ENCODE data around the gene SPON1.
"Not testable (repeated sequence)": the region's sequence is repeated elsewhere in the genome, so short reads cannot be mapped to it uniquely, and the experiment has no call there.

SPON1 gene

DNA sequence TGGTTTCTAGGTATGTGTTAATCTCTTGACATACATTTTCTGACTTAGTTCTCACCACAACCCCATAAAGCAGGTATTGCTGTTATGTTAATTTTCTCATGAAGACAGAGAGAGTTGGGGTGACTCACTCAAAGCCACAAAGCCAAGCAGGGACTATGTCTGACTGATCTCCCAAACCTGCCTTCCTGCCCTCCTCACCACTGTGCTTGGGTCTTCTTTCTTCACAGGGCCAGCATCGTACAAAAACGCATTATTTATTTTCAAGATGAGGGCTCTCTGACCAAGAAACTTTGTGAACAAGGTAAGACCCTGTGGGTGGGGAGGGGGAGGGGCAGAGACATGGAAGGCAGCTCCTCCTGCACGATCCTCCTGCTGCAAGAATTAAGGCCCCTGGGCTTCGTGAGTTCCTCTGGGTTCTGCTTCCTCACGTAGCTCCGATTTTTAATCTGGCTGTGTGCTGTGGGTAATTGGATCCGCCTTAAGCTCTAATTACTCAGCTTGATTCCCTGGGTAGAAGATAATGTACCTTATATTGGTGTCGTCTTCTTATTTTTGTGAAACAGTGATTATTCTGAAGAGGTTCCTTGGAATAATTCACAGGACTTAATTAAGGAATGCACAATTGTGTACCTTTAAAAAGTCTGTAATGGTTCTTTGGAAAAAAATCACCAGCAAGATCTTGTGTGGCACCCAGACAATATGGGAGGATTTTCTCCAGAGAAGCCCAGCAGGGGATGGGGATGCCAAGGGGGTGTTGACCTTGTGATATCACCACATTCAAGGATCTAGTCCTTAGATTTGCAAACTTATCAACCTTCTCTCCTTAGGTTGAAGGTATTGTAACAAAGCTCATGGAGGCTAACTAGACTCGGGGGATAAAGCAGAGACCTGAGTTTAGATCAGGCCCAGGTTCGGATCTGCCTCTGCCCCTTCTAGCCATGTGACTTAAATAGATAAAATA is 112.9 kb downstream of the SPON1 start:
- H3K4me3 ChIP-seq (replicated peaks; ENCODE audit: low read depth, low read length): no peak overlapping the region
- DNase-seq (ENCODE audit: low read depth): no peak
- TF ChIP-seq, protein P1, sequence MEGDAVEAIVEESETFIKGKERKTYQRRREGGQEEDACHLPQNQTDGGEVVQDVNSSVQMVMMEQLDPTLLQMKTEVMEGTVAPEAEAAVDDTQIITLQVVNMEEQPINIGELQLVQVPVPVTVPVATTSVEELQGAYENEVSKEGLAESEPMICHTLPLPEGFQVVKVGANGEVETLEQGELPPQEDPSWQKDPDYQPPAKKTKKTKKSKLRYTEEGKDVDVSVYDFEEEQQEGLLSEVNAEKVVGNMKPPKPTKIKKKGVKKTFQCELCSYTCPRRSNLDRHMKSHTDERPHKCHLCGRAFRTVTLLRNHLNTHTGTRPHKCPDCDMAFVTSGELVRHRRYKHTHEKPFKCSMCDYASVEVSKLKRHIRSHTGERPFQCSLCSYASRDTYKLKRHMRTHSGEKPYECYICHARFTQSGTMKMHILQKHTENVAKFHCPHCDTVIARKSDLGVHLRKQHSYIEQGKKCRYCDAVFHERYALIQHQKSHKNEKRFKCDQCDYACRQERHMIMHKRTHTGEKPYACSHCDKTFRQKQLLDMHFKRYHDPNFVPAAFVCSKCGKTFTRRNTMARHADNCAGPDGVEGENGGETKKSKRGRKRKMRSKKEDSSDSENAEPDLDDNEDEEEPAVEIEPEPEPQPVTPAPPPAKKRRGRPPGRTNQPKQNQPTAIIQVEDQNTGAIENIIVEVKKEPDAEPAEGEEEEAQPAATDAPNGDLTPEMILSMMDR (IDR thresholded peaks at IDR 0.05; ENCODE audit: low read length, missing control alignments): no peak

DNA sequence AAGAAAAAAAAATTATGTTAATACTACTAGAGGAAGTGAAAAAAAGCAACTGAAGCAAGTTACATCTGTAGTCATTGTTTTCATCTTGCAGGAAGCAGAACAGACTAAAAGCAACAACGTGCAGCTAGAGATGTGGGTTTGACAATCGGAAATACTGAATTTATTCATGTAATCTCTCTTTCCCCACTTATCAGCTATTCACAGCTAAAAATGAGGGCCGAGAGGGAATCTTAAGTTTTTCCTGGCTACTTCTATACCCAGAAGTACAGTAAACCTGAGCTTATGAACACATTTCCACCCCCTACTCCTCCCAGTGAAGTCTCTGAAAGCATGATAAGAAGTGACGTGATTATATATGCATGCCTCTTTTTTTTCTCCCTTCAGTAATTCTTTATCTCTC is 116.5 kb downstream of the SPON1 start:
- TF ChIP-seq, protein P1 (IDR thresholded peaks at IDR 0.05; ENCODE audit: low read length, missing control alignments): no peak
- no peak for DNase-seq (ENCODE audit: low read depth)
- H3K4me3 ChIP-seq (replicated peaks; ENCODE audit: low read depth, low read length): no peak overlapping the region

DNA sequence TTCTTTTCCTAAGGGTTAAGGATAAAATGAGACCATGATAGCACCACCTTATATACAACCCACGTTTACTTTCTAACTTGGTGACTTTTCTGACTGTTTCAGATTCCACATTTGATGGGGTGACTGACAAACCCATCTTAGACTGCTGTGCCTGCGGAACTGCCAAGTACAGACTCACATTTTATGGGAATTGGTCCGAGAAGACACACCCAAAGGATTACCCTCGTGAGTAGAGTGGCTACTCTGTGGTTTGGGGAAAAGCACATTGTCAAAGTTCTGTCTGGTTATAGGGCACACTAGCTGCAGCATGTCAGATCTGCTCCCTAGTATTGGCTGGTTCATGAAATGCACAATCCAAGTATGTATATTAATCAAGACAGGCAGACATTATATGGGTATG is 117.3 kb downstream of the SPON1 start:
- TF ChIP-seq, protein P1 (IDR thresholded peaks at IDR 0.05; ENCODE audit: low read length, missing control alignments): no peak
- DNase-seq (ENCODE audit: low read depth): no peak

DNA sequence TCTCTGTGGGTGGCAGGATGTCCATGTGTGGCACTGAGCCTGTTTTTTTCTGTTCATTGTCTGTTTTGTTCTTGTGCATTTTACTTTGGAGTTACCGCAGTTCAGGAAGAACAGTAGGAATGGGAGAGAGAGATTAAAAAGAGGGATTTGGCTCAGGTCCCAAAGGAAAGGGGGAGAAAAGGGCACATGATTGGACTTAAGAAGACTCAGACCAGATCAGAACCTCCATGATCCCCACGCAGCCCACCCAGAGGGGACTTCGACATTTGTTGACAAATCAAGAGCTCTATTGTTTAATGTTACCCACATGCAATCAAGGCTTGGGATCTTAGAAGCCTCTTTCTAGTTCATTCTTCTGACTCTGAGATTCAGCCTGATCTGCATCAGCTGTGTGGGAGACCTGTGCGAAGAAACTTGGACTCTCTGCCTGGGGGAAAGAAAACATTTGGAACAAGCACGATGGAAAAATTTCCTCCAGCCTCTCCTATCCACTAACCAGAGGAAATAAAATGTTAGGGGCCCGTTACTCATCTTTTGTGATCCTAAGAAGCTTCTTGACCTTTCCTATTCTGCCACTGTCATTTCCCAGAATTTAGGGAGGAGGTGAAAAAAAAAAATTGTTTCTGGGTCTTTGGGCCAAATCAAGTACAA is 119.2 kb downstream of the SPON1 start:
- DNase-seq (ENCODE audit: low read depth): no peak
- no peak overlapping the region for H3K4me3 ChIP-seq (replicated peaks; ENCODE audit: low read depth, low read length)
- TF ChIP-seq, protein P1 (IDR thresholded peaks at IDR 0.05; ENCODE audit: low read length, missing control alignments): no peak

More for the DNA sequence above, 117.3 kb downstream of the SPON1 start:
- H3K4me3 ChIP-seq (replicated peaks; ENCODE audit: low read depth, low read length): no peak overlapping the region

DNA sequence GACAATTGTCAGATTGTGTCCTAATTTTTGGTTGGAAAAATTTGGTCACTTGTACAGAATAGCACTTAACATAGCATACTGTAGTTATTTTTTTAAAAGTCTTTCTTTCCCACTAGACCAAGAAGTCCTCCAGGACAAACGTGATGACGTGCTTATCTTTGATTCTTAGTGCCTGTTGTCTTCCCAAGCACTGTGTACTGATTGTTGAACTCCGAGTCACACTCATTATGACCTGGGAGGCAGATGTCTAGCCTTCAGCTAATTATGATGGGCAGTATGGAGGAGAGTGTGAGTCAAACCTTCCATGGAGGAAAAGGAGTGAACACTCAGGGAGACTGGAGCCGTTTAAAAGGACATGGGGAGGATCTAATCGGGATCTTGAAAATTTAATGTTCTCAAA is 119.8 kb downstream of the SPON1 start:
- TF ChIP-seq, protein P1 (IDR thresholded peaks at IDR 0.05; ENCODE audit: low read length, missing control alignments): no peak
- H3K4me3 ChIP-seq (replicated peaks; ENCODE audit: low read depth, low read length): no peak overlapping the region
- no peak for DNase-seq (ENCODE audit: low read depth)

DNA sequence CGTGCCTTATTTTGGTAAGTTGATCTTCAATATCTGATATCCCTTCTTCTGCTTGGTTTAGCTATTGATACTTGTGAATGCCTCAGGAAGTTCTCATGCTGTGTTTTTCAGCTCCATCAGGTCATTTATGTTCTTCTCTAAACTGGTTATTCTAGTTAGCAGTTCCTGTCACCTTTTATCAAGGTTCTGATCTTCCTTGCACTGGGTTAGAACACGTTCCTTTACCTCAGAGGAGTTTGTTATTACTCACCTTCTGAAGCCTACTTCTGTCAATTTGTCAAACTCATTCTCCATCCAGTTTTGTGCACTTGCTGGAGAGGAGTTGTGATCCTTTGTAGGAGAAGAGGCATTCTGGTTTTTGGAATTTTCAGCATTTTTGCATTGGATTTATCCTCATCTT is 126.3 kb downstream of the SPON1 start:
- not testable (repeated sequence) for H3K4me3 ChIP-seq (replicated peaks; ENCODE audit: low read depth, low read length); DNase-seq (ENCODE audit: low read depth)

DNA sequence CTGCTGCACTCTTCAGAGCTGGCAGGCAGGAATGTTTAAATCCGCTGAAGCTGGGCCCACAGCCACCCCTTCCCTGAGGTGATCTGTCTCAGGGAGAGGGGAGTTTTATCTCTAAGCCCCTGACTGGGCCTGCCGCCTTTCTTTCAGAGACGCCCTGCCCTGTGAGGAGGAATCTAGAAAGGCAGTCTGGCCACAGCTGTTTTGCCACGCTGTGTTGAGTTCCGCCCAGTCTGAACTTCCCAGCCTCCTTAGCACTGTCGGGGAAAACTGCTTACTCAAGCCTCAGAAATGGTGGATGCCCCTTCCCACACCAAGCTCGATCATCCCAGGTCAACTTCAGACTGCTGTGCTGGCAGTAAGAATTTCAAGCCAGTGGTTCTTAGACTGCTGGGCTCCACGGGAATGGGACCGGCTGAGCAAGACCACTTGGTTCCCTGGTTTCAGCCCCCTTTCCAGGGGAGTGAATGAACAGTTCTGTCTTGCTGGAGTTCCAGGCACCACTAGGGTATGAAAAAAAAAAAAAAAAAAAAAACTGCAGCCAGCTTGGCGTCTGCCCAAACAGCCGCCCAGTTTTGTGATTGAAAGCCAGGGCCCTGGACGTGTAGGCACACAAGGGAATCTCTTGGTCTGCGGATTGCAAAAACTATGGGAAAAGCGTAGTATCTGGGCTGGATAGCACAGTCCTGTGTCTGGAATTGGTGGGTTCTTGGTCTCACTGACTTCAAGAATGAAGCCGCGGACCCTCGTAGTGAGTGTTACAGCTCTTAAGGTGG is 127.4 kb downstream of the SPON1 start:
- H3K4me3 ChIP-seq (replicated peaks; ENCODE audit: low read depth, low read length): no peak overlapping the region
- DNase-seq (ENCODE audit: low read depth): no peak
- TF ChIP-seq, protein P1 (IDR thresholded peaks at IDR 0.05; ENCODE audit: low read length, missing control alignments): no peak

DNA sequence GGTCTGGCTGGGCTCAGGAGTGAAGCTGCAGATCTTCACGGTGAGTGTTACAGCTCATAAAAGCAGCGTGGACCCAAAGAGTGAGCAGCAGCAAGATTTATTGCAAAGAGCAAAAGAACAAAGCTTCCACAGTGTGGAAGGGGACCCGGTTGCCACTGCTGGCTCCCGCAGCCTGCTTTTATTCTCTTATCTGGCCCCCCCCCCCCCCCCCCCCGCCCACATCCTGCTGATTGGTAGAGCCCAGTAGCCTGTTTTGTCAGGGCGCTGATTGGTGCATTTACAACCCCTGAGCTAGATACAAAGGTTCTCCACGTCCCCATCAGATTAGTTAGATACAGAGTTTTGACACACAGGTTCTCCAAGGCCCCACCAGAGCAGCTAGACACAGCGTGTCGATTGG is 128.1 kb downstream of the SPON1 start:
- DNase-seq (ENCODE audit: low read depth); H3K4me3 ChIP-seq (replicated peaks; ENCODE audit: low read depth, low read length): not testable (repeated sequence)

All from fibroblast of pulmonary artery (primary cell).